HEK293 (cell line): ENCODE measurements around the gene GNAT1.

Source experiments
- CTCF ChIA-PET: fragments of 350-600 bp; formaldehyde crosslinking; extraction: SDS; loops from one replicate; lab custom pipeline; 2021; ENCODE audit warnings: antibody characterized with exemption; lab: Yijun Ruan, JAX
- POLR2A ChIA-PET: fragments of 300-600 bp; formaldehyde crosslinking; extraction: SDS; loops from one replicate; lab custom pipeline; 2020; ENCODE audit warnings: antibody characterized with exemption, inconsistent platforms; lab: Yijun Ruan, JAX
- H3K27ac ChIP-seq: fragments of 200-500 bp; sonication (Bioruptor generic); 2 replicates; pipeline ENCODE4 v1.5.1; 2014; ENCODE audit warnings: low read depth, low read length, control low read depth, inconsistent platforms; ENCODE audit errors: extremely low read depth
- H3K36me3 ChIP-seq, 2 experiments: fragments of 200-500 bp in 1 of 2; sonication (Bioruptor generic) in 1 of 2; 1 replicate in 1 of 2; 2 replicates in 1 of 2; pipeline ENCODE4 v1.5.1; 2014 to 2017; ENCODE audit warnings: inconsistent platforms in 2 of 2, low read length in 2 of 2; ENCODE audit not compliant: control insufficient read depth in 2 of 2, insufficient read depth in 1 of 2
- H3K4me1 ChIP-seq: fragments of 200-500 bp; sonication (Bioruptor generic); 2 replicates; pipeline ENCODE4 v1.5.1; 2014; ENCODE audit warnings: mild to moderate bottlenecking, low read length, inconsistent platforms; ENCODE audit not compliant: control insufficient read depth, insufficient read depth
- H3K4me3 ChIP-seq: 2 replicates; pipeline ENCODE4 v1.5.1; 2011; ENCODE audit warnings: low read depth, mild to moderate bottlenecking, control low read depth, low read length, moderate library complexity
- H3K9me3 ChIP-seq: fragments of 200-500 bp; sonication (Bioruptor generic); 2 replicates; pipeline ENCODE4 v1.5.1; 2014; ENCODE audit warnings: low read depth, low read length, inconsistent platforms; ENCODE audit not compliant: control insufficient read depth, insufficient read depth
- GLIS2 ChIP-seq: fragments of 450-650 bp; formaldehyde crosslinking; IDR thresholded peaks from 2 replicates; pipeline ENCODE4 v1.5.1; 2016; ENCODE audit warnings: missing biosample characterization, missing genetic modification characterization
- IKZF3 ChIP-seq: fragments of 450-650 bp; IDR thresholded peaks from 2 replicates; pipeline ENCODE4 v1.5.0; 2018; ENCODE audit warnings: missing biosample characterization, mild to moderate bottlenecking, missing genetic modification characterization, moderate library complexity
- KLF16 ChIP-seq: fragments of 450-650 bp; formaldehyde crosslinking; IDR thresholded peaks from 2 replicates; pipeline ENCODE4 v1.5.1; 2017; ENCODE audit warnings: missing biosample characterization, missing genetic modification characterization
- ZBTB17 ChIP-seq: fragments of 450-650 bp; formaldehyde crosslinking; IDR thresholded peaks from 2 replicates; pipeline ENCODE4 v1.5.1; 2016; ENCODE audit warnings: missing biosample characterization, missing genetic modification characterization
- ZBTB20 ChIP-seq: fragments of 450-650 bp; formaldehyde crosslinking; IDR thresholded peaks from 2 replicates; pipeline ENCODE4 v1.5.1; 2016; ENCODE audit warnings: missing biosample characterization, missing genetic modification characterization
- ZBTB48 ChIP-seq: fragments of 450-650 bp; formaldehyde crosslinking; IDR thresholded peaks from 2 replicates; pipeline ENCODE4 v1.5.1; 2016; ENCODE audit warnings: missing biosample characterization, missing genetic modification characterization
- ZBTB7A ChIP-seq: fragments of 450-650 bp; formaldehyde crosslinking; IDR thresholded peaks from 2 replicates; pipeline ENCODE4 v1.5.1; 2016; ENCODE audit warnings: low read depth, missing biosample characterization, missing genetic modification characterization
- ZFHX2 ChIP-seq: fragments of 450-650 bp; formaldehyde crosslinking; conservative IDR thresholded peaks from 2 replicates; pipeline ENCODE4 v1.5.1; 2016; ENCODE audit warnings: missing biosample characterization, missing genetic modification characterization
- ZFP69B ChIP-seq: fragments of 450-650 bp; formaldehyde crosslinking; IDR thresholded peaks from 2 replicates; pipeline ENCODE4 v1.5.1; 2016; ENCODE audit warnings: missing biosample characterization, missing genetic modification characterization
- ZNF341 ChIP-seq: fragments of 450-650 bp; formaldehyde crosslinking; IDR thresholded peaks from 2 replicates; pipeline ENCODE4; 2016; ENCODE audit warnings: low read depth, missing biosample characterization, missing genetic modification characterization
- ZNF600 ChIP-seq: fragments of 450-650 bp; formaldehyde crosslinking; IDR thresholded peaks from 2 replicates; pipeline ENCODE4 v1.5.1; 2016; ENCODE audit warnings: missing biosample characterization, missing genetic modification characterization
- ZNF670 ChIP-seq: fragments of 450-650 bp; formaldehyde crosslinking; IDR thresholded peaks from 2 replicates; pipeline ENCODE4 v1.5.1; 2016; ENCODE audit warnings: missing biosample characterization, missing genetic modification characterization, low read depth
- ZNF768 ChIP-seq: fragments of 450-650 bp; formaldehyde crosslinking; IDR thresholded peaks from 2 replicates; pipeline ENCODE4 v1.5.1; 2018; ENCODE audit warnings: missing biosample characterization, mild to moderate bottlenecking, missing genetic modification characterization
- ZNF777 ChIP-seq: fragments of 450-650 bp; formaldehyde crosslinking; IDR thresholded peaks from 2 replicates; pipeline ENCODE4 v1.5.1; 2017; ENCODE audit warnings: missing biosample characterization, missing genetic modification characterization, borderline replicate concordance
- ZSCAN16 ChIP-seq: fragments of 450-650 bp; formaldehyde crosslinking; IDR thresholded peaks from 2 replicates; pipeline ENCODE4 v1.5.1; 2016; ENCODE audit warnings: missing biosample characterization, missing genetic modification characterization
- TF ChIP-seq, protein P1 (sequence below): fragments of 450-650 bp; formaldehyde crosslinking; optimal IDR thresholded peaks from 2 replicates; pipeline ENCODE3; 2016; ENCODE audit warnings: missing biosample characterization, mild to moderate bottlenecking, missing genetic modification characterization
- TF ChIP-seq, protein P2 (sequence below): fragments of 450-650 bp; formaldehyde crosslinking; IDR thresholded peaks from 2 replicates; pipeline ENCODE4 v1.5.1; 2016; ENCODE audit warnings: missing biosample characterization, missing genetic modification characterization, borderline replicate concordance
- TF ChIP-seq, protein P3 (sequence below): fragments of 450-650 bp; formaldehyde crosslinking; IDR thresholded peaks from 2 replicates; pipeline ENCODE4 v1.5.1; 2017; ENCODE audit warnings: missing biosample characterization, missing genetic modification characterization

Gene GNAT1

DNA sequence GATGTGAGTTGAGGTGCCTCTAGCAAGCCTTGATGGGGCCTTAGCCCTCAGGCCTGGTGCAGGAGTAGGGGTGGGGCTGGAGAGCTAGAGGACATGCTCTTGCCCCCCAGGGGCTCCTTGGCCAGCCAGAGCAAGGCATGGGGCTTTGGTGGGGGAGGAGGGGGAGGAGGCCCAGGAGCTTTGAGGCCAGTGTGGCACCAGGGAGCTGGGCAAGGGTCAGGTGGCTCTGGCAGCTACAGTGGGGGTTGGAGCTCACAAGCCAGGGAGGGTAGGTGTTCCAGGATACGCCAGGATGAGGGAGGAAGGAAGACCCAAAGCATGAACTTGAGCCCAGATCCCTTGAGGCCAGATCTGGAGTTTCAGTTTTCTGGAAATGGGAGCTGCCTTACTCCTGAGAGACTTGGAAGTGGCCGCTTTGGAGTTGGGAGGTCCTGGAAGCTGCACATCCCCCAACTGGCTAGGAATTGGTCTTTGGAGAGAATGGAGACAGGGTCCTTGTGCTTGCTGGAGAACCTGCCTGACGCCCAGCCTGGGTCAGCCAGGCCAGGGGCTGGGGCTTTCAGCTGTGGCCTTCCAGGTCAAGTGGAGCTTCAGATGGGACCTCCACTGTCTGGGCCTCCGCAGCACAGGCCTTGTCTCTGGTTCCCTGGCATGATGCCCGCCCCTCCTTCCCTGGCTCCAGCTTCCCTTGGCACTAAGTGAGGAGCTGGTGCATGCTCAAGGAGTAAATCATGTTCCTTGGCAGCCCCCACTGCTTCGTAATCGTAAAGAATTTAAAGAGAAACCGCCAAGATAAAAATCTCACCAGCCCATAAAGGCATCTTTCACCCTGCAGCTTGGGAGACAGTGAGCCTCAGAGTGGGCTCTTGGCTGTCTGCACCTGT, 27.6 kb upstream of the GNAT1 start (continued):
- TF ChIP-seq ZFP69B (tag by site-specific recombination) (no peak), ZNF670 (tag by site-specific recombination) (no peak), GLIS2 (tag by site-specific recombination) (0 out of 2 replicates have a peak, but pooled peaks have one; percentile 14), ZSCAN16 (tag by site-specific recombination) (no peak), ZBTB48 (tag by site-specific recombination) (0 out of 2 replicates have a peak, but pooled peaks have one; percentile 15)

DNA sequence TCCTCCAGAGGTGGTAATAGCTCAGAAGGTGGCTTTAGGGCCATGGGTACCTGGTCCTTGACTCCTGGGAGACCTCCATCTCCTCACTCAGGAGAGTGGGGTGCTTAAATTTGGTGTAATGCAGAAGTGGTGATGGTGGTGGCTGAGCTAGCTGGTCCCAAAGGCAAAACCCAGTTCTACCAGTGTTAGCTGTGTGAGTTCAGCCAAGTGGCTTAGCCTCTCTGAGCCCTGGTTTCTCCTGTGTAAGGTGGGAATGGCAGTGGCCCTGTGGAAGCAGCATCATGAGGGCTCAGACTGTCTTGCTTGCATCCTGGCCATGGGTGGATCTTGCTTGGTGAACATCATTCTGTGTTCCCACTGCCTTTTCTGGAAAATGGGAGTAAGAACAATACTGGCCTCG, 26.9 kb upstream of the GNAT1 start:
- CTCF ChIA-PET, result interaction anchor here (1.0 to 2.0 kb wide), 2 partner anchors 30 to 61 kb away, joined by 3 to 5 read pairs; no protein-coding TSS in a partner anchor
- no peak for TF ChIP-seq ZFHX2 (tag by site-specific recombination)
- TF ChIP-seq, protein P1, sequence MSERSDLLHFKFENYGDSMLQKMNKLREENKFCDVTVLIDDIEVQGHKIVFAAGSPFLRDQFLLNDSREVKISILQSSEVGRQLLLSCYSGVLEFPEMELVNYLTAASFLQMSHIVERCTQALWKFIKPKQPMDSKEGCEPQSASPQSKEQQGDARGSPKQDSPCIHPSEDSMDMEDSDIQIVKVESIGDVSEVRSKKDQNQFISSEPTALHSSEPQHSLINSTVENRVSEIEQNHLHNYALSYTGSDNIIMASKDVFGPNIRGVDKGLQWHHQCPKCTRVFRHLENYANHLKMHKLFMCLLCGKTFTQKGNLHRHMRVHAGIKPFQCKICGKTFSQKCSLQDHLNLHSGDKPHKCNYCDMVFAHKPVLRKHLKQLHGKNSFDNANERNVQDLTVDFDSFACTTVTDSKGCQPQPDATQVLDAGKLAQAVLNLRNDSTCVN (tag by site-specific recombination), result no peak
- no peak for TF ChIP-seq ZBTB20
- peak; percentile 75; the same call in 1 of the 2 replicates for TF ChIP-seq ZNF768 (tag by site-specific recombination)
- TF ChIP-seq, protein P2, sequence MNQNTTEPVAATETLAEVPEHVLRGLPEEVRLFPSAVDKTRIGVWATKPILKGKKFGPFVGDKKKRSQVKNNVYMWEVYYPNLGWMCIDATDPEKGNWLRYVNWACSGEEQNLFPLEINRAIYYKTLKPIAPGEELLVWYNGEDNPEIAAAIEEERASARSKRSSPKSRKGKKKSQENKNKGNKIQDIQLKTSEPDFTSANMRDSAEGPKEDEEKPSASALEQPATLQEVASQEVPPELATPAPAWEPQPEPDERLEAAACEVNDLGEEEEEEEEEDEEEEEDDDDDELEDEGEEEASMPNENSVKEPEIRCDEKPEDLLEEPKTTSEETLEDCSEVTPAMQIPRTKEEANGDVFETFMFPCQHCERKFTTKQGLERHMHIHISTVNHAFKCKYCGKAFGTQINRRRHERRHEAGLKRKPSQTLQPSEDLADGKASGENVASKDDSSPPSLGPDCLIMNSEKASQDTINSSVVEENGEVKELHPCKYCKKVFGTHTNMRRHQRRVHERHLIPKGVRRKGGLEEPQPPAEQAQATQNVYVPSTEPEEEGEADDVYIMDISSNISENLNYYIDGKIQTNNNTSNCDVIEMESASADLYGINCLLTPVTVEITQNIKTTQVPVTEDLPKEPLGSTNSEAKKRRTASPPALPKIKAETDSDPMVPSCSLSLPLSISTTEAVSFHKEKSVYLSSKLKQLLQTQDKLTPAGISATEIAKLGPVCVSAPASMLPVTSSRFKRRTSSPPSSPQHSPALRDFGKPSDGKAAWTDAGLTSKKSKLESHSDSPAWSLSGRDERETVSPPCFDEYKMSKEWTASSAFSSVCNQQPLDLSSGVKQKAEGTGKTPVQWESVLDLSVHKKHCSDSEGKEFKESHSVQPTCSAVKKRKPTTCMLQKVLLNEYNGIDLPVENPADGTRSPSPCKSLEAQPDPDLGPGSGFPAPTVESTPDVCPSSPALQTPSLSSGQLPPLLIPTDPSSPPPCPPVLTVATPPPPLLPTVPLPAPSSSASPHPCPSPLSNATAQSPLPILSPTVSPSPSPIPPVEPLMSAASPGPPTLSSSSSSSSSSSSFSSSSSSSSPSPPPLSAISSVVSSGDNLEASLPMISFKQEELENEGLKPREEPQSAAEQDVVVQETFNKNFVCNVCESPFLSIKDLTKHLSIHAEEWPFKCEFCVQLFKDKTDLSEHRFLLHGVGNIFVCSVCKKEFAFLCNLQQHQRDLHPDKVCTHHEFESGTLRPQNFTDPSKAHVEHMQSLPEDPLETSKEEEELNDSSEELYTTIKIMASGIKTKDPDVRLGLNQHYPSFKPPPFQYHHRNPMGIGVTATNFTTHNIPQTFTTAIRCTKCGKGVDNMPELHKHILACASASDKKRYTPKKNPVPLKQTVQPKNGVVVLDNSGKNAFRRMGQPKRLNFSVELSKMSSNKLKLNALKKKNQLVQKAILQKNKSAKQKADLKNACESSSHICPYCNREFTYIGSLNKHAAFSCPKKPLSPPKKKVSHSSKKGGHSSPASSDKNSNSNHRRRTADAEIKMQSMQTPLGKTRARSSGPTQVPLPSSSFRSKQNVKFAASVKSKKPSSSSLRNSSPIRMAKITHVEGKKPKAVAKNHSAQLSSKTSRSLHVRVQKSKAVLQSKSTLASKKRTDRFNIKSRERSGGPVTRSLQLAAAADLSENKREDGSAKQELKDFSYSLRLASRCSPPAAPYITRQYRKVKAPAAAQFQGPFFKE, result no peak
- TF ChIP-seq KLF16, result no peak

DNA sequence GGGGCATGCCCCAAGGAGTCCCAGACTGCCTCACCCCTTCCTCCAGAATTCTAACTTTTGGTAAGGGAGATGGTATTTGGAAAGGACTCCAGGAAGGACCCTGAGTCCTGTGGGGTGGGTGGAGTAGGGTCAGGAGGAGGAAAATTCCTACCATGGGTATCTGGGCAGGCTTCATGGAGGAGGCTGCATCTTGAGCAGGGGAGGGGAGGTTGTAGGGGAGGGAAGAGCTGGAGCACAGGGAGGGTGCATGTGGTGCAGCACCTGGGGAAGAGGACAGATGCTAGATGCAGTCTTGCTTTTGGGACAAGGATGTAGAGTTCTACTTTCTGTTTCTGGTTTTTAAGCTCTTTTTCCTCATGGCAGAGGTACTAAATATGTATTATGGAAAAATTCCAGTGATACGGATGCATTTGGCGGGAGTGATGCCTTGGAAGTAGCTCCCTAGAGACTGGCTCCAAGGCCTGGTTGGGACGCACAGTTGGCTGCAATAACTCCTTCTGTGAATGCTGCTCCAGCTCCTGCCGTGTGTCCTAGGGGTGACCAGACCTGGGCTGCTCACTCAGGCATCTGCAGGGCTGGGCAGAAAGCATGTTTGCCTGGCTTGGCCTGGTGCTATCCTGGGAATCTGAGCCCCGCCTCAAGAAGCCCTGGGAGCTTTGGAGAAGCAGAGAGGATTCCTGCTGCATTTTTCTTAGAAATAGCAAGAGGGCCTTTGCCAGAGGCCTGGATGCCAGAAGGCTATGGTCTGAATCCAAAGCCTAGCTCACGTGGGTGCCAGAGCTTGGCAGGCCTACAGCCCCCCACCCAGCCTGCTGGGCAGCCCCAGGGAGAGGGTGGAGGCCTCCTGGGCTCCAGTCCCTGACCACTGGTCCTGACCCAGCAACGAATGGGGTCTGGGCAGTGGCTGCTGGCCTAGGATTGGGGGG, 26.2 kb upstream of the GNAT1 start:
- H3K4me1 ChIP-seq, result peaks cover 10% of the 10 kb centered on the region
- ChIA-PET CTCF (interaction anchor here (0.6 to 2.0 kb wide), 4 partner anchors 23 to 61 kb away, joined by 3 to 5 read pairs (median 4); no protein-coding TSS in a partner anchor), POLR2A (no interaction called here)
- TF ChIP-seq, protein P3, sequence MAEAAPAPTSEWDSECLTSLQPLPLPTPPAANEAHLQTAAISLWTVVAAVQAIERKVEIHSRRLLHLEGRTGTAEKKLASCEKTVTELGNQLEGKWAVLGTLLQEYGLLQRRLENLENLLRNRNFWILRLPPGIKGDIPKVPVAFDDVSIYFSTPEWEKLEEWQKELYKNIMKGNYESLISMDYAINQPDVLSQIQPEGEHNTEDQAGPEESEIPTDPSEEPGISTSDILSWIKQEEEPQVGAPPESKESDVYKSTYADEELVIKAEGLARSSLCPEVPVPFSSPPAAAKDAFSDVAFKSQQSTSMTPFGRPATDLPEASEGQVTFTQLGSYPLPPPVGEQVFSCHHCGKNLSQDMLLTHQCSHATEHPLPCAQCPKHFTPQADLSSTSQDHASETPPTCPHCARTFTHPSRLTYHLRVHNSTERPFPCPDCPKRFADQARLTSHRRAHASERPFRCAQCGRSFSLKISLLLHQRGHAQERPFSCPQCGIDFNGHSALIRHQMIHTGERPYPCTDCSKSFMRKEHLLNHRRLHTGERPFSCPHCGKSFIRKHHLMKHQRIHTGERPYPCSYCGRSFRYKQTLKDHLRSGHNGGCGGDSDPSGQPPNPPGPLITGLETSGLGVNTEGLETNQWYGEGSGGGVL (tag by site-specific recombination), result 0 out of 2 replicates have a peak, but pooled peaks have one; percentile 26
- TF ChIP-seq IKZF3 (tag by site-specific recombination) (peak; percentile 31; the same call in 1 of the 2 replicates), ZBTB17 (tag by site-specific recombination) (0 out of 2 replicates have a peak, but pooled peaks have one; percentile 26), ZNF600 (tag by site-specific recombination) (peak; percentile 80), ZBTB7A (tag by site-specific recombination) (no peak), ZNF341 (tag by site-specific recombination) (peak; percentile 65), ZNF777 (tag by site-specific recombination) (no peak)
- H3K9me3 ChIP-seq, result no peaks in the 10 kb centered on the region
- no peak overlapping the region for H3K27ac ChIP-seq
- H3K4me3 ChIP-seq, result no peak overlapping the region
- peaks cover 0 to 52% of the 10 kb centered on the region in 2 experiments; a peak in 1 of 3 replicates for H3K36me3 ChIP-seq

More for the DNA sequence above, 26.9 kb upstream of the GNAT1 start:
- Histone ChIP-seq H3K4me1 (peaks cover 10% of the 10 kb centered on the region), H3K4me3 (no peak overlapping the region), H3K9me3 (no peaks in the 10 kb centered on the region), H3K27ac (no peak overlapping the region), H3K36me3 (peaks cover 0 to 59% of the 10 kb centered on the region in 2 experiments; a peak in 1 of 3 replicates)
- POLR2A ChIA-PET, result no interaction called here
